PC-3 (cell line): ENCODE measurements around the gene RERE.

ENCODE experiments used
- EZH2 ChIP-seq: fragments of 300-600 bp; sonication (generic); IDR thresholded peaks from one replicate; pipeline ENCODE4 v1.6.1; 2017; ENCODE audit warnings: antibody characterized with exemption, mild to moderate bottlenecking, low read length; ENCODE audit not compliant: unreplicated experiment
- TF ChIP-seq, protein P1 (sequence below): fragments of 300-600 bp; sonication (generic); conservative IDR thresholded peaks from 2 replicates; pipeline ENCODE4 v1.5.1; 2017; ENCODE audit warnings: antibody characterized with exemption, low read depth, mild to moderate bottlenecking, low read length

GRCh38 chr1:8425150-8425780 is 392.2 kb downstream of the RERE start:
- TF ChIP-seq, protein P1, sequence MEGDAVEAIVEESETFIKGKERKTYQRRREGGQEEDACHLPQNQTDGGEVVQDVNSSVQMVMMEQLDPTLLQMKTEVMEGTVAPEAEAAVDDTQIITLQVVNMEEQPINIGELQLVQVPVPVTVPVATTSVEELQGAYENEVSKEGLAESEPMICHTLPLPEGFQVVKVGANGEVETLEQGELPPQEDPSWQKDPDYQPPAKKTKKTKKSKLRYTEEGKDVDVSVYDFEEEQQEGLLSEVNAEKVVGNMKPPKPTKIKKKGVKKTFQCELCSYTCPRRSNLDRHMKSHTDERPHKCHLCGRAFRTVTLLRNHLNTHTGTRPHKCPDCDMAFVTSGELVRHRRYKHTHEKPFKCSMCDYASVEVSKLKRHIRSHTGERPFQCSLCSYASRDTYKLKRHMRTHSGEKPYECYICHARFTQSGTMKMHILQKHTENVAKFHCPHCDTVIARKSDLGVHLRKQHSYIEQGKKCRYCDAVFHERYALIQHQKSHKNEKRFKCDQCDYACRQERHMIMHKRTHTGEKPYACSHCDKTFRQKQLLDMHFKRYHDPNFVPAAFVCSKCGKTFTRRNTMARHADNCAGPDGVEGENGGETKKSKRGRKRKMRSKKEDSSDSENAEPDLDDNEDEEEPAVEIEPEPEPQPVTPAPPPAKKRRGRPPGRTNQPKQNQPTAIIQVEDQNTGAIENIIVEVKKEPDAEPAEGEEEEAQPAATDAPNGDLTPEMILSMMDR, result no peak
- no peak for TF ChIP-seq EZH2
